ENCODE measurements around the gene SPTLC2. TPM values are rescaled to one million over a fixed set of nuclear protein-coding genes. Genes with fewer than 3 reads are reported as not detected.
A peak's percentile ranks its signal among the peaks of the same experiment; 100 is the strongest.
"Not testable (repeated sequence)": the region's sequence is repeated elsewhere in the genome, so short reads cannot be mapped to it uniquely, and the experiment has no call there.

SPTLC2 gene
- 10 to 100 TPM; 18.4 to 20.6 TPM for total RNA-seq

- peaks cover 2 to 8% of the 10 kb centered on the region in 2 donors for H3K36me3 Mint-ChIP-seq (ENCODE audit: insufficient read depth in 2 of 2)
- peak; percentile 96 to 97 for ATAC-seq (replicated peaks in 1 of 2)
- H3K27ac Mint-ChIP-seq: peak within 1 kb of the TSS; percentile 93
- peak within 1 kb of the TSS; percentile 92 to 99 for H3K4me3 Mint-ChIP-seq
- DNase-seq: peak; percentile 93 to 97
- H3K27me3 Mint-ChIP-seq (ENCODE audit: low read depth): no peaks in the 10 kb centered on the region
- peaks cover 36% of the 10 kb centered on the region for H3K4me1 Mint-ChIP-seq (ENCODE audit: low read depth)
- no peaks in the 10 kb centered on the region for H3K9me3 Mint-ChIP-seq
These were observed at the start of gene SPTLC2 for GRCh38 chr14:77616454-77617229. Gene SPTLC2 (minus strand): TSS chr14:77616637. CDS start chr14:77616579, 58 bp downstream.

- DNase-seq (no peak), ATAC-seq (replicated peaks in 1 of 2) (peak; percentile 28 to 72)
- Mint-ChIP-seq H3K9me3 (no peaks in the 10 kb centered on the region), H3K27me3 (ENCODE audit: low read depth) (no peaks in the 10 kb centered on the region), H3K27ac (no peak overlapping the region), H3K4me1 (ENCODE audit: low read depth) (peaks cover 5% of the 10 kb centered on the region), H3K36me3 (ENCODE audit: insufficient read depth in 2 of 2) (no peaks in the 10 kb centered on the region), H3K4me3 (no peak overlapping the region)
These were observed 46.9 kb upstream of the SPTLC2 start for GRCh38 chr14:77663293-77663692.

- H3K9me3 Mint-ChIP-seq; ATAC-seq (replicated peaks in 1 of 2); H3K27me3 Mint-ChIP-seq (ENCODE audit: low read depth); H3K4me3 Mint-ChIP-seq; DNase-seq; H3K4me1 Mint-ChIP-seq (ENCODE audit: low read depth); H3K27ac Mint-ChIP-seq; H3K36me3 Mint-ChIP-seq (ENCODE audit: insufficient read depth in 2 of 2): not testable (repeated sequence)
These were observed 45.1 kb upstream of the SPTLC2 start for GRCh38 chr14:77661562-77661961.

GRCh38 chr14:77660754-77661153 is 44.3 kb upstream of the SPTLC2 start:
- Mint-ChIP-seq H3K9me3 (no peaks in the 10 kb centered on the region), H3K27me3 (ENCODE audit: low read depth) (no peaks in the 10 kb centered on the region), H3K4me1 (ENCODE audit: low read depth) (peaks cover 5% of the 10 kb centered on the region), H3K27ac (no peak overlapping the region), H3K36me3 (ENCODE audit: insufficient read depth in 2 of 2) (no peaks in the 10 kb centered on the region), H3K4me3 (no peak overlapping the region)
- ATAC-seq (replicated peaks in 1 of 2): no peak
- DNase-seq: no peak

- peaks cover 5% of the 10 kb centered on the region for H3K4me1 Mint-ChIP-seq (ENCODE audit: low read depth)
- H3K9me3 Mint-ChIP-seq: no peaks in the 10 kb centered on the region
- H3K4me3 Mint-ChIP-seq: no peak overlapping the region
- H3K27me3 Mint-ChIP-seq (ENCODE audit: low read depth): no peaks in the 10 kb centered on the region
- no peaks in the 10 kb centered on the region for H3K36me3 Mint-ChIP-seq (ENCODE audit: insufficient read depth in 2 of 2)
- DNase-seq: no peak
- no peak overlapping the region for H3K27ac Mint-ChIP-seq
- no peak for ATAC-seq (replicated peaks in 1 of 2)
These were observed 43.4 kb upstream of the SPTLC2 start for GRCh38 chr14:77659831-77660230.

GRCh38 chr14:77657280-77657679 is 40.8 kb upstream of the SPTLC2 start:
- Mint-ChIP-seq H3K36me3 (ENCODE audit: insufficient read depth in 2 of 2) (no peaks in the 10 kb centered on the region), H3K27me3 (ENCODE audit: low read depth) (no peaks in the 10 kb centered on the region), H3K4me1 (ENCODE audit: low read depth) (no peaks in the 10 kb centered on the region), H3K4me3 (no peak overlapping the region), H3K27ac (no peak overlapping the region), H3K9me3 (no peaks in the 10 kb centered on the region)
- ATAC-seq (replicated peaks in 1 of 2): no peak
- no peak for DNase-seq

GRCh38 chr14:77654001-77654441 is 37.6 kb upstream of the SPTLC2 start:
- no peak overlapping the region for H3K27ac Mint-ChIP-seq
- no peak for DNase-seq
- no peak overlapping the region for H3K4me3 Mint-ChIP-seq
- no peaks in the 10 kb centered on the region for H3K36me3 Mint-ChIP-seq (ENCODE audit: insufficient read depth in 2 of 2)
- no peak for ATAC-seq (replicated peaks in 1 of 2)
- H3K4me1 Mint-ChIP-seq (ENCODE audit: low read depth): no peaks in the 10 kb centered on the region
- no peaks in the 10 kb centered on the region for H3K9me3 Mint-ChIP-seq
- no peaks in the 10 kb centered on the region for H3K27me3 Mint-ChIP-seq (ENCODE audit: low read depth)

GRCh38 chr14:77649326-77649725 is 32.9 kb upstream of the SPTLC2 start:
- Mint-ChIP-seq H3K27me3 (ENCODE audit: low read depth) (no peaks in the 10 kb centered on the region), H3K27ac (no peak overlapping the region), H3K36me3 (ENCODE audit: insufficient read depth in 2 of 2) (no peaks in the 10 kb centered on the region), H3K9me3 (no peaks in the 10 kb centered on the region), H3K4me1 (ENCODE audit: low read depth) (no peaks in the 10 kb centered on the region), H3K4me3 (no peak overlapping the region)
- no peak for ATAC-seq (replicated peaks in 1 of 2)
- DNase-seq: no peak

- H3K27ac Mint-ChIP-seq: no peak overlapping the region
These were observed 32.2 kb upstream of the SPTLC2 start for GRCh38 chr14:77648520-77649200.

GRCh38 chr14:77647853-77648252 is 31.4 kb upstream of the SPTLC2 start:
- Mint-ChIP-seq H3K27ac (no peak overlapping the region), H3K36me3 (ENCODE audit: insufficient read depth in 2 of 2) (no peaks in the 10 kb centered on the region), H3K4me1 (ENCODE audit: low read depth) (no peaks in the 10 kb centered on the region), H3K9me3 (no peaks in the 10 kb centered on the region), H3K4me3 (no peak overlapping the region), H3K27me3 (ENCODE audit: low read depth) (no peaks in the 10 kb centered on the region)
- ATAC-seq (replicated peaks in 1 of 2) (no peak), DNase-seq (no peak)

More at GRCh38 chr14:77648520-77649200, 32.2 kb upstream of the SPTLC2 start:
- no peak for ATAC-seq (replicated peaks in 1 of 2)
- Mint-ChIP-seq H3K4me3 (no peak overlapping the region), H3K27me3 (ENCODE audit: low read depth) (no peaks in the 10 kb centered on the region), H3K4me1 (ENCODE audit: low read depth) (no peaks in the 10 kb centered on the region), H3K9me3 (no peaks in the 10 kb centered on the region), H3K36me3 (ENCODE audit: insufficient read depth in 2 of 2) (no peaks in the 10 kb centered on the region)
- no peak for DNase-seq

- Mint-ChIP-seq H3K27me3 (ENCODE audit: low read depth) (no peaks in the 10 kb centered on the region), H3K27ac (no peak overlapping the region), H3K36me3 (ENCODE audit: insufficient read depth in 2 of 2) (no peaks in the 10 kb centered on the region), H3K9me3 (no peaks in the 10 kb centered on the region), H3K4me1 (ENCODE audit: low read depth) (peaks cover 7% of the 10 kb centered on the region), H3K4me3 (no peak overlapping the region)
- no peak for DNase-seq
- ATAC-seq (replicated peaks in 1 of 2): no peak
These were observed 30.5 kb upstream of the SPTLC2 start for GRCh38 chr14:77646907-77647306.

- H3K4me3 Mint-ChIP-seq: no peak overlapping the region
- no peaks in the 10 kb centered on the region for H3K36me3 Mint-ChIP-seq (ENCODE audit: insufficient read depth in 2 of 2)
- no peak overlapping the region for H3K27ac Mint-ChIP-seq
- ATAC-seq (replicated peaks in 1 of 2) (no peak), DNase-seq (no peak)
- no peaks in the 10 kb centered on the region for H3K9me3 Mint-ChIP-seq
- H3K4me1 Mint-ChIP-seq (ENCODE audit: low read depth): peaks cover 17% of the 10 kb centered on the region
- H3K27me3 Mint-ChIP-seq (ENCODE audit: low read depth): no peaks in the 10 kb centered on the region
These were observed 29.2 kb upstream of the SPTLC2 start for GRCh38 chr14:77645520-77646230.

GRCh38 chr14:77642407-77642806 is 26.0 kb upstream of the SPTLC2 start:
- Mint-ChIP-seq H3K36me3 (ENCODE audit: insufficient read depth in 2 of 2) (no peaks in the 10 kb centered on the region), H3K27ac (peak overlapping the region; percentile 69), H3K9me3 (peaks cover 0 to 3% of the 10 kb centered on the region in 2 donors), H3K27me3 (ENCODE audit: low read depth) (no peaks in the 10 kb centered on the region), H3K4me3 (peak overlapping the region; percentile 88 to 90), H3K4me1 (ENCODE audit: low read depth) (peaks cover 17% of the 10 kb centered on the region)
- DNase-seq (no peak), ATAC-seq (replicated peaks in 1 of 2) (no peak)

All from activated T-cell treated with anti-CD3 and anti-CD28 coated beads, Interleukin-2, amount 50 U/mL, for 72 hours (primary cell).